A673 (cell line): ENCODE measurements around the gene ADAP2. TPM values are rescaled to one million over a fixed set of nuclear protein-coding genes. Genes with fewer than 3 reads are reported as not detected.
"Not testable (repeated sequence)": the region's sequence is repeated elsewhere in the genome, so short reads cannot be mapped to it uniquely, and the experiment has no call there.

ENCODE experiments used
- BruUV-seq: library from RNA; stranded (reverse); fragments of 400-500 nt; replicated peaks from 2 replicates; lab custom pipeline; 2021; lab: Mats Ljungman, UMichigan
- CTCF ChIA-PET: fragments of 300-600 bp; sonication (Branson Sonifier 250); formaldehyde crosslinking; loops from one replicate; lab custom pipeline; 2022; ENCODE audit warnings: antibody characterized with exemption; lab: Charles Lee
- POLR2A ChIA-PET: fragments of 300-600 bp; sonication (Branson Sonifier 250); formaldehyde crosslinking; loops from one replicate; lab custom pipeline; 2022; ENCODE audit warnings: antibody characterized with exemption; ENCODE audit not compliant: low non-redundant PET; lab: Charles Lee
- DNase-seq: peaks from one replicate; pipeline ENCODE4 v3.0.0-alpha.2; 2015; ENCODE audit warnings: low spot score
- H3K27ac ChIP-seq: fragments of 200-600 bp; sonication (generic); 2 replicates; pipeline ENCODE4 v1.5.1; 2016; ENCODE audit warnings: mixed run types, low read depth, mild to moderate bottlenecking, mixed read lengths, antibody characterized with exemption, low read length; ENCODE audit not compliant: poor library complexity, severe bottlenecking
- H3K27me3 ChIP-seq: fragments of 200-600 bp; sonication (generic); replicated peaks from 2 replicates; pipeline ENCODE4 v1.6.1; 2017; ENCODE audit warnings: mixed run types, low read depth, mild to moderate bottlenecking, mixed read lengths, antibody characterized with exemption, low read length; ENCODE audit not compliant: insufficient read depth, poor library complexity
- H3K36me3 ChIP-seq: fragments of 200-600 bp; sonication (generic); 2 replicates; pipeline ENCODE4 v1.6.1; 2016; ENCODE audit warnings: mixed run types, mild to moderate bottlenecking, mixed read lengths, antibody characterized with exemption, low read length; ENCODE audit not compliant: insufficient read depth, poor library complexity, severe bottlenecking
- H3K4me1 ChIP-seq: fragments of 200-600 bp; sonication (generic); 2 replicates; pipeline ENCODE4 v1.6.1; 2017; ENCODE audit warnings: mixed run types, mild to moderate bottlenecking, mixed read lengths, antibody characterized with exemption, low read length; ENCODE audit not compliant: insufficient read depth, poor library complexity, severe bottlenecking
- H3K4me3 ChIP-seq: fragments of 200-600 bp; sonication (generic); 2 replicates; pipeline ENCODE4 v1.5.1; 2016; ENCODE audit warnings: low read depth, mixed run types, mild to moderate bottlenecking, mixed read lengths, low read length; ENCODE audit not compliant: poor library complexity, severe bottlenecking
- H3K9me3 ChIP-seq: fragments of 200-600 bp; sonication (generic); 2 replicates; pipeline ENCODE4 v1.6.1; 2016; ENCODE audit warnings: mixed run types, low read depth, mild to moderate bottlenecking, mixed read lengths, antibody characterized with exemption, low read length; ENCODE audit not compliant: poor library complexity, severe bottlenecking
- EZH2 ChIP-seq: fragments of 200-600 bp; sonication (generic); IDR thresholded peaks from 2 replicates; pipeline ENCODE4 v1.6.1; 2017; ENCODE audit warnings: borderline replicate concordance, low read depth, mild to moderate bottlenecking, mixed read lengths, antibody characterized with exemption, low read length; ENCODE audit not compliant: poor library complexity, severe bottlenecking
- intact Hi-C: fragments of 100-400 bp; cut with micrococcal nuclease; formaldehyde crosslinking; loops from one replicate; pipeline ENCODE4 v1.10.0; 2022; ENCODE audit not compliant: unreplicated experiment
- total RNA-seq: library from RNA; stranded (reverse); gene quantifications from 2 replicates; pipeline ENCODE4 v1.2.3, GENCODE V29; 2021
- TF ChIP-seq, protein P1 (sequence below): fragments of 300-800, 200-600 bp; sonication (generic); conservative IDR thresholded peaks from 2 replicates; pipeline ENCODE4 v1.5.1; 2017; ENCODE audit warnings: low read depth, mild to moderate bottlenecking, antibody characterized with exemption, low read length, moderate library complexity, mixed read lengths

ADAP2 gene
- total RNA-seq, 1 experiment from 2014 or later, result not detected

- Histone ChIP-seq H3K27ac (no peak overlapping the region), H3K4me1 (no peaks in the 10 kb centered on the region), H3K9me3 (no peaks in the 10 kb centered on the region), H3K36me3 (no peaks in the 10 kb centered on the region), H3K27me3 (no peaks in the 10 kb centered on the region), H3K4me3 (no peak overlapping the region)
- peak; percentile 11 for DNase-seq
- BruUV-seq, result no TSS peak
- intact Hi-C loops, result no loop called here
- ChIA-PET CTCF (no interaction called here), POLR2A (no interaction called here)
- no peak for TF ChIP-seq EZH2
- TF ChIP-seq, protein P1, sequence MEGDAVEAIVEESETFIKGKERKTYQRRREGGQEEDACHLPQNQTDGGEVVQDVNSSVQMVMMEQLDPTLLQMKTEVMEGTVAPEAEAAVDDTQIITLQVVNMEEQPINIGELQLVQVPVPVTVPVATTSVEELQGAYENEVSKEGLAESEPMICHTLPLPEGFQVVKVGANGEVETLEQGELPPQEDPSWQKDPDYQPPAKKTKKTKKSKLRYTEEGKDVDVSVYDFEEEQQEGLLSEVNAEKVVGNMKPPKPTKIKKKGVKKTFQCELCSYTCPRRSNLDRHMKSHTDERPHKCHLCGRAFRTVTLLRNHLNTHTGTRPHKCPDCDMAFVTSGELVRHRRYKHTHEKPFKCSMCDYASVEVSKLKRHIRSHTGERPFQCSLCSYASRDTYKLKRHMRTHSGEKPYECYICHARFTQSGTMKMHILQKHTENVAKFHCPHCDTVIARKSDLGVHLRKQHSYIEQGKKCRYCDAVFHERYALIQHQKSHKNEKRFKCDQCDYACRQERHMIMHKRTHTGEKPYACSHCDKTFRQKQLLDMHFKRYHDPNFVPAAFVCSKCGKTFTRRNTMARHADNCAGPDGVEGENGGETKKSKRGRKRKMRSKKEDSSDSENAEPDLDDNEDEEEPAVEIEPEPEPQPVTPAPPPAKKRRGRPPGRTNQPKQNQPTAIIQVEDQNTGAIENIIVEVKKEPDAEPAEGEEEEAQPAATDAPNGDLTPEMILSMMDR, result no peak
Observed at GRCh38 chr17:30964876-30965275, 43.1 kb downstream of the ADAP2 start.

GRCh38 chr17:30965686-30966085 lies 43.9 kb downstream of the ADAP2 start:
- no peak overlapping the region for H3K27ac ChIP-seq
- no peak for DNase-seq
- H3K9me3 ChIP-seq, result no peaks in the 10 kb centered on the region
- intact Hi-C loops, result no loop called here
- H3K4me1 ChIP-seq, result no peaks in the 10 kb centered on the region
- POLR2A ChIA-PET, result no interaction called here
- CTCF ChIA-PET, result no interaction called here
- no peaks in the 10 kb centered on the region for H3K27me3 ChIP-seq
- no peak for TF ChIP-seq EZH2
- TF ChIP-seq, protein P1, result no peak
- no peak overlapping the region for H3K4me3 ChIP-seq
- no peaks in the 10 kb centered on the region for H3K36me3 ChIP-seq
- BruUV-seq, result no TSS peak

DNA sequence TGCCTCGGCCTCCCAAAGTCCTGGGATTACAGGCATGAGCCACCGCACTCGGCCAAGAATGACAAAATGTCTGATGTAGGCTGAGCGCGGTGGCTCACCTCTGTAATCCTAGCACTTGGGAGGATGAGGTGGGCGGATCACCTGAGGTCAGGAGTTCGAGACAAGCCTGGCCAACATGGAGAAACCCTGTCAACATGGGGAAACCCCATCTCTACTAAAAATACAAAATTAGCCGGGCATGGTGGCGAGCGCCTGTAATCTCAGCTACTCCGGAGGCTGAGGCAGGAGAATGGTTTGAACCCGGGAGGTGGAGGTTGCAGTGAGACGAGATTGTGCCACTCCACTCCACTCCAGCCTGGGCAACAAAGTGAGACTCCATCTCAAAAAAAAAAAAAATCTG lies 46.2 kb downstream of the ADAP2 start:
- POLR2A ChIA-PET, H3K27me3 ChIP-seq, BruUV-seq, H3K4me1 ChIP-seq, CTCF ChIA-PET, H3K9me3 ChIP-seq, H3K4me3 ChIP-seq, H3K27ac ChIP-seq, DNase-seq, intact Hi-C loops, H3K36me3 ChIP-seq: not testable (repeated sequence)

DNA sequence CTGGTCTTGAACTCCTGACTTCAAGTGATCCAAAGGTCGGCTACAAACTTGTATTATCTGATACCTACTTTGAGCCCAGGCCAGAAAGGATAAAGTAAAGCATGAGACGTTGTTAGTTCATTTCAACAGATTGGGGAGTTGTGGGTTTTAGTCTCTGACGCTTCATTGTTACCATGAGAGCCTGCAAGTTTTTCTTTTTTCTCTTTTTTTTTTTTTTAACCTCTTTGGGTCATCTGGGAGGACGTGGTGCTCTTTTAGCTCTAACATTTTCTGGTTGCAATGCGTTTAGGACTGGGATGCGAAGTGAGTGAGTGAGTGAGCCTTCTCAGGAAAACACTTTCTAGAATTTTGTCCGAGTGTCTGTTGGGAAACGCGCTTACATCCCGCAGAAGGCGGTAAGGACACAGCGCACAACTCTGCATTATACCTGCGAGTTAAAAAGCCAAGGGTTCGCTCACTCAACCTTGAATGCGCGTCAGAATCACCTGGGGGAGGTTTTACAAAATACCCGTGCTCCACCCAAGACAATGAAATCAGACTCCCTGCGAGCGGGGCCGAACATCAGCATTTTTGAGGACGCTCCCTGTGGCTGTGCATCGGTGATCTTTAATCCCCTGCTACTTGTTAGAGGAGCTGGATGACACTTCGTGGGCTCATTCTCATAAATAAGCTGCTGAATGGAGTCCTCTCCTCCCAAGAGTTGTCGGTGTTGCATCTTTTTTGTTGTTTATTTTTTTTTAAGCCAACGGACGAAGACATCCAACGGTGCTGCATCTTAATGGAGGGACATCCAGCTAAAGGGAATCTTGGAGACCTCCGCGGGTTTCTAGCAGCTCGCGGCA lies 48.5 kb downstream of the ADAP2 start:
- DNase-seq, result peak; percentile 3
- Histone ChIP-seq H3K36me3 (no peaks in the 10 kb centered on the region), H3K4me3 (peak overlapping the region; percentile 51), H3K27me3 (no peaks in the 10 kb centered on the region), H3K9me3 (no peaks in the 10 kb centered on the region), H3K27ac (peak overlapping the region; percentile 72), H3K4me1 (no peaks in the 10 kb centered on the region)
- BruUV-seq, result no TSS peak
- CTCF ChIA-PET, result no interaction called here
- POLR2A ChIA-PET, result no interaction called here
- intact Hi-C loops, result no loop called here
- TF ChIP-seq, protein P1, result no peak
- no peak for TF ChIP-seq EZH2
